A673 (cell line): ENCODE data around the gene CYYR1.

ENCODE experiments used
- EZH2 ChIP-seq: fragments of 200-600 bp; sonication (generic); IDR thresholded peaks from 2 replicates; pipeline ENCODE4 v1.6.1; 2017; ENCODE audit warnings: borderline replicate concordance, low read depth, mild to moderate bottlenecking, mixed read lengths, antibody characterized with exemption, low read length; ENCODE audit not compliant: poor library complexity, severe bottlenecking
- TF ChIP-seq, protein P1 (sequence below): fragments of 300-800, 200-600 bp; sonication (generic); conservative IDR thresholded peaks from 2 replicates; pipeline ENCODE4 v1.5.1; 2017; ENCODE audit warnings: low read depth, mild to moderate bottlenecking, antibody characterized with exemption, low read length, moderate library complexity, mixed read lengths

DNA sequence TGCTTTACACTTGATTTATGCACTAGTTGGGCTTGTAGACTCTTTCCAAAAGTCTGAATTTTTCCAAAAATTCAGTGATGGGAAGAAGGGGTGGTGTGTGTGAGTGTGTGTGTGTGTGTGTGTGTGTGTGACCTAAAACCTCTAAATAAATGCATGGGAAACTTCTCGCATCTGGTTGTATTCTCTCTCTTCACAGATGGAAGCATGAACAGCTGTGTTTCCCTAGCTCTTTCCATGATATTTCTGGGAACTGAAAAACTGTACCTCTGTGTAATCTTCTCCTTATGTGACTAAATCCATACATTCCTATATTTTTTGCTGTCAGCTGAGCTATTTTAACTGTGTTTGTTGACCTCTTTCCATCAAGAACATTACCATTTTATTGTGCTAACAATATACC is 26.2 kb upstream of the CYYR1 start:
- TF ChIP-seq, protein P1, sequence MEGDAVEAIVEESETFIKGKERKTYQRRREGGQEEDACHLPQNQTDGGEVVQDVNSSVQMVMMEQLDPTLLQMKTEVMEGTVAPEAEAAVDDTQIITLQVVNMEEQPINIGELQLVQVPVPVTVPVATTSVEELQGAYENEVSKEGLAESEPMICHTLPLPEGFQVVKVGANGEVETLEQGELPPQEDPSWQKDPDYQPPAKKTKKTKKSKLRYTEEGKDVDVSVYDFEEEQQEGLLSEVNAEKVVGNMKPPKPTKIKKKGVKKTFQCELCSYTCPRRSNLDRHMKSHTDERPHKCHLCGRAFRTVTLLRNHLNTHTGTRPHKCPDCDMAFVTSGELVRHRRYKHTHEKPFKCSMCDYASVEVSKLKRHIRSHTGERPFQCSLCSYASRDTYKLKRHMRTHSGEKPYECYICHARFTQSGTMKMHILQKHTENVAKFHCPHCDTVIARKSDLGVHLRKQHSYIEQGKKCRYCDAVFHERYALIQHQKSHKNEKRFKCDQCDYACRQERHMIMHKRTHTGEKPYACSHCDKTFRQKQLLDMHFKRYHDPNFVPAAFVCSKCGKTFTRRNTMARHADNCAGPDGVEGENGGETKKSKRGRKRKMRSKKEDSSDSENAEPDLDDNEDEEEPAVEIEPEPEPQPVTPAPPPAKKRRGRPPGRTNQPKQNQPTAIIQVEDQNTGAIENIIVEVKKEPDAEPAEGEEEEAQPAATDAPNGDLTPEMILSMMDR, result no peak
- no peak for TF ChIP-seq EZH2
